HepG2 (cell line): ENCODE measurements around the gene CDH23. TPM values are rescaled to one million over a fixed set of nuclear protein-coding genes. Genes with fewer than 3 reads are reported as not detected.

ENCODE experiments used
- ATAC-seq: fragments of 200-7000 bp; cut with Tn5 transposase; 3 replicates; pipeline ENCODE4 v1.9.1; 2020; ENCODE audit warnings: mild to moderate bottlenecking, moderate library complexity
- BruUV-seq: library from RNA; stranded (reverse); fragments of 400-500 nt; replicated peaks from 2 replicates; lab custom pipeline; 2021; lab: Mats Ljungman, UMichigan
- CTCF ChIA-PET: fragments of 300-600 bp; formaldehyde crosslinking; extraction: SDS; loops from one replicate; lab custom pipeline; 2021; ENCODE audit warnings: low total read pairs, inconsistent platforms, low intra/inter-chr PET ratio; lab: Yijun Ruan, JAX
- POLR2A ChIA-PET: fragments of 350-600 bp; sonication (Branson Sonifier 250); formaldehyde crosslinking; loops from one replicate; lab custom pipeline; 2020; ENCODE audit warnings: antibody characterized with exemption, inconsistent platforms; lab: Yijun Ruan, JAX
- DNase-seq: peaks from one replicate; pipeline ENCODE4 v3.0.0-alpha.2; 2015; ENCODE audit warnings: low spot score
- FAIRE-seq: peaks from 3 replicates; lab custom pipeline; 2011; peaks lifted over from hg19 to GRCh38; lab: Jason Lieb, UNC
- H2AFZ ChIP-seq: one replicate; pipeline ENCODE4 v1.6.1; 2011; ENCODE audit warnings: low read length, inconsistent platforms
- H3K27ac ChIP-seq: fragments of 300-600 bp; 3 replicates; pipeline ENCODE4 v1.8.0; 2011; ENCODE audit warnings: mixed run types, mild to moderate bottlenecking, mixed read lengths, low read length, inconsistent platforms; ENCODE audit not compliant: insufficient read depth; ENCODE audit errors: extremely low read length
- H3K27me3 ChIP-seq, 2 experiments: fragments of 200-600 bp in 1 of 2; 2 replicates in 1 of 2; 3 replicates in 1 of 2; pipeline versions ENCODE4 v1.6.0 to v1.8.0; 2011; ENCODE audit warnings: low read length in 2 of 2, mild to moderate bottlenecking in 2 of 2, moderate library complexity in 2 of 2, inconsistent platforms in 1 of 2; ENCODE audit not compliant: insufficient read depth in 2 of 2, control insufficient read depth in 1 of 2
- H3K36me3 ChIP-seq, 2 experiments: fragments of 200-600 bp in 1 of 2; replicated peaks in 1 of 2; 2 replicates in 1 of 2; 3 replicates in 1 of 2; pipeline versions ENCODE4 v1.5.1 to v1.8.0; 2011; ENCODE audit warnings: low read length in 2 of 2, inconsistent platforms in 1 of 2; ENCODE audit not compliant: insufficient read depth in 2 of 2, control insufficient read depth in 1 of 2
- H3K4me1 ChIP-seq: 2 replicates; pipeline ENCODE4 v1.5.1; 2012; ENCODE audit warnings: low read length, inconsistent platforms; ENCODE audit not compliant: insufficient read depth
- H3K4me2 ChIP-seq: 2 replicates; pipeline ENCODE4 v1.6.0; 2011; ENCODE audit warnings: low read depth, low read length, inconsistent platforms
- H3K4me3 ChIP-seq, 3 experiments: fragments of 200-600 bp in 1 of 3; sonication (generic), shearing (Covaris generic) in 1 of 3; replicated peaks in 1 of 3; 2 replicates each; pipeline ENCODE4 v1.5.1; 2011 to 2016; ENCODE audit warnings: low read length in 3 of 3, inconsistent platforms in 2 of 3, low read depth in 2 of 3, mild to moderate bottlenecking in 2 of 3, control low read depth in 1 of 3, mixed read lengths in 1 of 3; ENCODE audit not compliant: insufficient read depth in 1 of 3
- H3K79me2 ChIP-seq: one replicate; pipeline ENCODE4 v1.6.1; 2011; ENCODE audit warnings: low read length, inconsistent platforms; ENCODE audit not compliant: insufficient read depth
- H3K9ac ChIP-seq: 2 replicates; pipeline ENCODE4 v1.6.0; 2011; ENCODE audit warnings: mild to moderate bottlenecking, low read depth, low read length, inconsistent platforms; ENCODE audit not compliant: insufficient read depth
- H3K9me3 ChIP-seq: 2 replicates; pipeline ENCODE4 v1.5.1; 2012; ENCODE audit warnings: mild to moderate bottlenecking, low read length
- H4K20me1 ChIP-seq: 2 replicates; pipeline ENCODE4 v1.6.0; 2011; ENCODE audit warnings: inconsistent platforms, mild to moderate bottlenecking, low read length, moderate library complexity; ENCODE audit not compliant: insufficient read depth
- ATF7 ChIP-seq, 2 experiments: fragments of 450-650 bp in 1 of 2; sonication (generic) in 1 of 2; formaldehyde crosslinking in 1 of 2; IDR thresholded peaks; 2 replicates each; pipeline versions ENCODE4 v1.4.0 to v1.6.1; 2016 to 2020; ENCODE audit warnings: antibody characterized with exemption in 1 of 2, mild to moderate bottlenecking in 1 of 2, missing genetic modification reagents in 1 of 2
- CEBPG ChIP-seq: IDR thresholded peaks from 2 replicates; pipeline ENCODE4 v1.6.1; 2016
- FOXA3 ChIP-seq: IDR thresholded peaks from 2 replicates; pipeline ENCODE4 v1.6.1; 2016; ENCODE audit warnings: missing genetic modification reagents, missing compliant biosample characterization
- GATA4 ChIP-seq: sonication (generic); IDR thresholded peaks from 2 replicates; pipeline ENCODE4 v1.6.1; 2016; ENCODE audit warnings: antibody characterized with exemption, low read depth, borderline replicate concordance
- HCFC1 ChIP-seq: fragments of 150-350 bp; IDR thresholded peaks from 2 replicates; pipeline ENCODE4 v1.6.1; 2014; ENCODE audit warnings: low read depth, low read length
- HDAC1 ChIP-seq: sonication (generic); formaldehyde crosslinking; IDR thresholded peaks from 2 replicates; pipeline ENCODE4 v1.5.1; 2020; ENCODE audit warnings: mild to moderate bottlenecking, missing genetic modification reagents
- KDM2A ChIP-seq: sonication (generic); formaldehyde crosslinking; IDR thresholded peaks from 2 replicates; pipeline ENCODE4 v1.4.0; 2020; ENCODE audit warnings: low read depth, missing genetic modification reagents, borderline replicate concordance
- MAFG ChIP-seq: sonication (generic); formaldehyde crosslinking; IDR thresholded peaks from 2 replicates; pipeline ENCODE4 v1.5.1; 2020; ENCODE audit warnings: mild to moderate bottlenecking, missing genetic modification reagents
- NFYB ChIP-seq: sonication (generic); formaldehyde crosslinking; IDR thresholded peaks from 2 replicates; pipeline ENCODE4 v1.4.0; 2020; ENCODE audit warnings: missing genetic modification reagents
- TARDBP ChIP-seq: sonication (generic); formaldehyde crosslinking; IDR thresholded peaks from 2 replicates; pipeline ENCODE4 v1.8.0; 2022; ENCODE audit warnings: mild to moderate bottlenecking, missing genetic modification reagents
- ZNF3 ChIP-seq: IDR thresholded peaks from 2 replicates; pipeline ENCODE4 v1.7.0; 2017; ENCODE audit warnings: inconsistent platforms
- ZNF331 ChIP-seq: sonication (generic); formaldehyde crosslinking; IDR thresholded peaks from 2 replicates; pipeline ENCODE4 v1.4.0; 2020; ENCODE audit warnings: missing genetic modification reagents
- WGBS: methylation state at CpG from one replicate; pipeline ENCODE4 v1.1.6; 2017; ENCODE audit warnings: low lambda C conversion rate; 5-methylcytosine and 5-hydroxymethylcytosine counted together
- in situ Hi-C: cut with HindIII; loops from 2 replicates; pipeline ENCODE4 v1.10.0; 2017; ENCODE audit warnings: low pct_unique_long_range_greater_than_20kb; ENCODE audit not compliant: extremely low pct_ligation_motif_present
- intact Hi-C: fragments of 100-400 bp; cut with micrococcal nuclease; formaldehyde crosslinking; loops from one replicate; pipeline ENCODE4 v1.10.0; 2022; ENCODE audit not compliant: unreplicated experiment
- polyA plus RNA-seq, 8 experiments: library from polyadenylated mRNA; depleted of rRNA in 3 of 8; stranded (reverse) in 7 of 8; unstranded in 1 of 8; fragments of >200 nt; fragmentation: Illumina TruSeq in 4 of 8; extraction: Trizol in 4 of 8; gene quantifications; 2 replicates each; pipeline versions ENCODE4 v1.2.1 to v1.2.3, GENCODE V29; 2011 to 2016; ENCODE audit warnings: low read depth in 4 of 8, missing spikeins in 1 of 8, mixed read lengths in 1 of 8; ENCODE audit not compliant: insufficient read depth in 1 of 8
- total RNA-seq, 5 experiments: library from RNA; depleted of rRNA; stranded (reverse); fragments of >200 nt; fragmentation: Illumina TruSeq; extraction: Trizol; gene quantifications; 2 replicates each; pipeline ENCODE4 v1.2.3, GENCODE V29; 2016; ENCODE audit warnings: low read depth in 1 of 5
- TF ChIP-seq, protein P1 (sequence below): sonication (generic); formaldehyde crosslinking; IDR thresholded peaks from 2 replicates; pipeline ENCODE4; 2020; ENCODE audit warnings: missing genetic modification reagents, mild to moderate bottlenecking, borderline replicate concordance
- TF ChIP-seq, protein P2 (sequence below), 2 experiments: IDR thresholded peaks; 2 replicates each; pipeline ENCODE4 v1.6.1; 2011 to 2012; ENCODE audit warnings: low read length in 2 of 2, borderline replicate concordance in 1 of 2, low read depth in 1 of 2, mild to moderate bottlenecking in 1 of 2, moderate library complexity in 1 of 2
- TF ChIP-seq, protein P3 (sequence below): sonication (generic); formaldehyde crosslinking; IDR thresholded peaks from 2 replicates; pipeline ENCODE4 v1.8.1; 2023; ENCODE audit warnings: mild to moderate bottlenecking, inconsistent platforms, moderate library complexity, missing genetic modification reagents, borderline replicate concordance

CDH23 gene
- total and polyA plus RNA-seq, 2 of the 13 experiments (the other 11 are each of a cell fraction or from before 2014, with no cell fraction given) = 0.13 TPM; not detected in 1

DNA sequence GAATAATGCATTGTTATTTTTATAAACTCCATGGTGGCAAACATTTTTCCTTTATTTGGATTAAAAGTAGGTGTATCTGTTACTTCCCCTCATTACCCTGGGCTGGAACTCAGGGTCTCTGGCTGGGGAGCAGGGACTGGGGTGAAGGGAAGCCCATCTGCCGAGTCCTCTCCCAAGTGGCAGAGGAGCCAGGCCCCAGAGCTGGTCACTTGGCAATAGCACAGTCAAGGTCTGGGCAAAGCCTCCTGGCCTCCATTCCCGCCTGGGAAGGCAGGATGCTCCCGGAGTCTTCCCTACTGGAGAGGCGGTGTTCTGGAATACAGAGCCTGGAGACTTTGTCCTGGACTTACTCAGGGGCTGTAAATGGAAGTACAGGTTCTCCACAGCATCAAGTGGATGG, 76.2 kb downstream of the CDH23 start (continued):
- TF ChIP-seq KDM2A (CRISPR knock-in tag) = no peak

DNA sequence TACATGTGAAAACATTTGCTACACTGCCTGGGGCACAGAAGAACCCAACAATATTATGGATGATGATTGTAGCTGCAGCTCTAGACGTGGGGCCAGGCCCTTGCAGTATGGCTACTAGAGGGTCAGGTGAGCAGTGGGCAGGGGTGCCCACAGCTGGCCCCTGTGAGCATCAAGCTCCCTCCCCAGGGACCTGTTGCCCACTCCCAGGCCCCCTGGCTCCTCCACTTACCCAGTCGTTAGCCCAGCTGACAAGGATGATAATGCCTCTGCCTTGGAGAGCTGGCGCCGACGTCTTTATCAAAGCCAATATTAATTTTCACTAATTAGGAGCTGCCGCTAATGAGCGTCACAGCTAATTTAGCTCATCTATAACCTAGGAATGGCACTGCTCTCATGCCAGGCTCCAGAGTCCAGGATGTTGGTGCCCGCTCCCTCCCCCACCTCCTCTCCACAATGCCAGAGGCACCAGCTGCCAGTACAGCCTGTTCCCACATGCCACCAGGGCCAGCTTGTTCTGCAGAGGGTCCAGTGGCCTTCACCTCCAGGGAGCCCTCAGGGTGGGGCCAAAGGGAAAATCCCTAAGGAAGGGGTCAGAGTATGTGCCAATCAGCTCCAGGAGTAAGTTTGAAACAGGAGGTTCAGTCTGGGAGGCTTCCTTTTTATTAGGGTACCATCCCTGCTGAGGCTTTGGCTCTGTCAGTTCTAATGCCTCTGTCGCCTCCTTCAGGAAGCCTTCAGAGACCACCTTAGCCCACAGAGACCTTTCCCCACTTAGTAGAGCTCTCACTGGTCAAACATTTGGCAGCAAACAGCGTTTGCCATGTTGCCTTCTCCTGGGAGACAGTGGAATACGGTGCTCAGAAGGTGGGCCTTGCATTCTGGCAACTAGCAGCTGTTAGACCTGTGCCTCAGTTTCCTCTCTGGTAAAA, 77.2 kb downstream of the CDH23 start:
- no TSS peak for BruUV-seq
- Histone ChIP-seq H3K27ac (no peak overlapping the region), H3K79me2 (no peaks in the 10 kb centered on the region), H3K4me2 (no peak overlapping the region), H3K27me3 (peaks cover 1 to 41% of the 10 kb centered on the region in 2 experiments; a peak in 3 of 5 replicates), H3K9me3 (no peaks in the 10 kb centered on the region), H2AFZ (no peak overlapping the region), H3K4me1 (no peaks in the 10 kb centered on the region), H4K20me1 (no peaks in the 10 kb centered on the region), H3K9ac (no peak overlapping the region), H3K4me3 (no peak overlapping the region), H3K36me3 (no peaks in the 10 kb centered on the region)
- intact Hi-C loops = no loop called here
- ATAC-seq (no peak), FAIRE-seq (no peak), DNase-seq (no peak)
- WGBS = 41% methylated on average over 9 of the region's 11 CpGs
- in situ Hi-C loops = no loop called here
- ChIA-PET POLR2A (no interaction called here), CTCF (no interaction called here)
- no peak for TF ChIP-seq ZNF331 (CRISPR knock-in tag)
- TF ChIP-seq, protein P1, sequence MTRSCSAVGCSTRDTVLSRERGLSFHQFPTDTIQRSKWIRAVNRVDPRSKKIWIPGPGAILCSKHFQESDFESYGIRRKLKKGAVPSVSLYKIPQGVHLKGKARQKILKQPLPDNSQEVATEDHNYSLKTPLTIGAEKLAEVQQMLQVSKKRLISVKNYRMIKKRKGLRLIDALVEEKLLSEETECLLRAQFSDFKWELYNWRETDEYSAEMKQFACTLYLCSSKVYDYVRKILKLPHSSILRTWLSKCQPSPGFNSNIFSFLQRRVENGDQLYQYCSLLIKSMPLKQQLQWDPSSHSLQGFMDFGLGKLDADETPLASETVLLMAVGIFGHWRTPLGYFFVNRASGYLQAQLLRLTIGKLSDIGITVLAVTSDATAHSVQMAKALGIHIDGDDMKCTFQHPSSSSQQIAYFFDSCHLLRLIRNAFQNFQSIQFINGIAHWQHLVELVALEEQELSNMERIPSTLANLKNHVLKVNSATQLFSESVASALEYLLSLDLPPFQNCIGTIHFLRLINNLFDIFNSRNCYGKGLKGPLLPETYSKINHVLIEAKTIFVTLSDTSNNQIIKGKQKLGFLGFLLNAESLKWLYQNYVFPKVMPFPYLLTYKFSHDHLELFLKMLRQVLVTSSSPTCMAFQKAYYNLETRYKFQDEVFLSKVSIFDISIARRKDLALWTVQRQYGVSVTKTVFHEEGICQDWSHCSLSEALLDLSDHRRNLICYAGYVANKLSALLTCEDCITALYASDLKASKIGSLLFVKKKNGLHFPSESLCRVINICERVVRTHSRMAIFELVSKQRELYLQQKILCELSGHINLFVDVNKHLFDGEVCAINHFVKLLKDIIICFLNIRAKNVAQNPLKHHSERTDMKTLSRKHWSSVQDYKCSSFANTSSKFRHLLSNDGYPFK (CRISPR knock-in tag) = no peak
- no peak for TF ChIP-seq TARDBP
- no peak for TF ChIP-seq ATF7 (IDR thresholded peaks at IDR 0.05)
- no peak for TF ChIP-seq ATF7 (CRISPR knock-in tag; IDR thresholded peaks at IDR 0.05)
- no peak for TF ChIP-seq MAFG (CRISPR knock-in tag)
- no peak for TF ChIP-seq NFYB
- no peak for TF ChIP-seq HDAC1 (CRISPR knock-in tag)
- no peak for TF ChIP-seq HCFC1
- no peak for TF ChIP-seq CEBPG
- no peak for TF ChIP-seq GATA4
- TF ChIP-seq, protein P2, sequence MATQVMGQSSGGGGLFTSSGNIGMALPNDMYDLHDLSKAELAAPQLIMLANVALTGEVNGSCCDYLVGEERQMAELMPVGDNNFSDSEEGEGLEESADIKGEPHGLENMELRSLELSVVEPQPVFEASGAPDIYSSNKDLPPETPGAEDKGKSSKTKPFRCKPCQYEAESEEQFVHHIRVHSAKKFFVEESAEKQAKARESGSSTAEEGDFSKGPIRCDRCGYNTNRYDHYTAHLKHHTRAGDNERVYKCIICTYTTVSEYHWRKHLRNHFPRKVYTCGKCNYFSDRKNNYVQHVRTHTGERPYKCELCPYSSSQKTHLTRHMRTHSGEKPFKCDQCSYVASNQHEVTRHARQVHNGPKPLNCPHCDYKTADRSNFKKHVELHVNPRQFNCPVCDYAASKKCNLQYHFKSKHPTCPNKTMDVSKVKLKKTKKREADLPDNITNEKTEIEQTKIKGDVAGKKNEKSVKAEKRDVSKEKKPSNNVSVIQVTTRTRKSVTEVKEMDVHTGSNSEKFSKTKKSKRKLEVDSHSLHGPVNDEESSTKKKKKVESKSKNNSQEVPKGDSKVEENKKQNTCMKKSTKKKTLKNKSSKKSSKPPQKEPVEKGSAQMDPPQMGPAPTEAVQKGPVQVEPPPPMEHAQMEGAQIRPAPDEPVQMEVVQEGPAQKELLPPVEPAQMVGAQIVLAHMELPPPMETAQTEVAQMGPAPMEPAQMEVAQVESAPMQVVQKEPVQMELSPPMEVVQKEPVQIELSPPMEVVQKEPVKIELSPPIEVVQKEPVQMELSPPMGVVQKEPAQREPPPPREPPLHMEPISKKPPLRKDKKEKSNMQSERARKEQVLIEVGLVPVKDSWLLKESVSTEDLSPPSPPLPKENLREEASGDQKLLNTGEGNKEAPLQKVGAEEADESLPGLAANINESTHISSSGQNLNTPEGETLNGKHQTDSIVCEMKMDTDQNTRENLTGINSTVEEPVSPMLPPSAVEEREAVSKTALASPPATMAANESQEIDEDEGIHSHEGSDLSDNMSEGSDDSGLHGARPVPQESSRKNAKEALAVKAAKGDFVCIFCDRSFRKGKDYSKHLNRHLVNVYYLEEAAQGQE (IDR thresholded peaks at IDR 0.05; ENCODE audit: borderline replicate concordance in 1 of 2, low read depth in 1 of 2, low read length in 2 of 2) = no peak
- TF ChIP-seq ZNF3 (CRISPR knock-in tag) = no peak
- TF ChIP-seq FOXA3 (CRISPR knock-in tag) = no peak
- TF ChIP-seq, protein P3, sequence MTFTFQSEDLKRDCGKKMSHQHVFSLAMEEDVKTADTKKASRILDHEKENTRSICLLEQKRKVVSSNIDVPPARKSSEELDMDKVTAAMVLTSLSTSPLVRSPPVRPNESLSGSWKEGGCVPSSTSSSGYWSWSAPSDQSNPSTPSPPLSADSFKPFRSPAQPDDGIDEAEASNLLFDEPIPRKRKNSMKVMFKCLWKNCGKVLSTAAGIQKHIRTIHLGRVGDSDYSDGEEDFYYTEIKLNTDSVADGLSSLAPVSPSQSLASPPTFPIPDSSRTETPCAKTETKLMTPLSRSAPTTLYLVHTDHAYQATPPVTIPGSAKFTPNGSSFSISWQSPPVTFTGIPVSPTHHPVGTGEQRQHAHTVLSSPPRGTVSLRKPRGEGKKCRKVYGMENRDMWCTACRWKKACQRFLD = no peak
